ENCODE measurements around the gene TRPM5. TPM values are rescaled to one million over a fixed set of nuclear protein-coding genes. Genes with fewer than 3 reads are reported as not detected.

Gene TRPM5
- total RNA-seq, 1 donor from 2014 or later, result not detected

DNA sequence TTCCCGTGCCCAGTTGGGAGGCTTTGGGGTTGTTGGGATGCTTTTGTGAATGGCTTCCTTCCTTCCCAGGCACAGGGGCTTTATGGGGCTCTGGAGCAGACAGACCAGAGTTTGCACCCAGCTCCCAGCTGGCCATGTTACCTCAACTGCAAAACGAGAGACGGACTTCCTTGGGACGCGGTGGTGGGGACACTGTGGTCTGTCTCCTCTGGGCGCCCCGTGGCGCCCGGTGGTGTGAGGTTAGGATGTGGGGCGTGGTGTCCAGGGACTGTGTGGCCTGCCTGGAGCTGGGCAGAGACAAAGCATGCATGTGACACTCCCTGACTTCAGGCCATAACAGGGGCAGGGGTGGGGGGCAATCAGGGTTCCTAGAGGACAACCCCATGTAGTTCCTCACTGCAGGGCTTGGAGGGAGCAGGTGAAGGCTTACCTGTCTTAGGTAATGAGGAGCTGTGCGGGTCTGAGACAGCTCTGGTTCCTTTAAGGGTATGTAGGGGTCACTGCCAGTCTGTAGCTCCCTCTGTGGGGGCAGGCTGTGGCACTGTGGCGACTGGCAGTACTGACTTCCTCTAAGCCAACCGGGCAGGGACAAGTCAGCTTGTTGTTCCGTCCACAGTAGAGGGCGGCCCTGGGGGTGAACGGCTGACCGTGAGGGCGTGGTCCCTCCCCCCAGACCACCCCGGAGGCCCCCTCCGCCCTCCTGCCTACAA is 14.9 kb upstream of the TRPM5 start:
- Mint-ChIP-seq H3K4me1 (ENCODE audit: low read depth) (no peaks in the 10 kb centered on the region), H3K36me3 (ENCODE audit: low read depth) (no peaks in the 10 kb centered on the region), H3K27ac (no peak overlapping the region), H3K9me3 (no peaks in the 10 kb centered on the region), H3K4me3 (no peak overlapping the region), H3K27me3 (ENCODE audit: insufficient read depth) (peaks cover 2% of the 10 kb centered on the region)
- intact Hi-C loops (cut with micrococcal nuclease), result no loop called here
- no peak for DNase-seq (ENCODE audit: low spot score)

- Mint-ChIP-seq H3K27me3 (ENCODE audit: insufficient read depth) (peaks cover 2% of the 10 kb centered on the region), H3K4me1 (ENCODE audit: low read depth) (no peaks in the 10 kb centered on the region), H3K36me3 (ENCODE audit: low read depth) (no peaks in the 10 kb centered on the region), H3K9me3 (no peaks in the 10 kb centered on the region), H3K4me3 (no peak overlapping the region), H3K27ac (no peak overlapping the region)
- intact Hi-C loops (cut with micrococcal nuclease), result no loop called here
- no peak for DNase-seq (ENCODE audit: low spot score)
Measured at GRCh38 chr11:2458321-2458720, 14.0 kb upstream of the TRPM5 start.

DNA sequence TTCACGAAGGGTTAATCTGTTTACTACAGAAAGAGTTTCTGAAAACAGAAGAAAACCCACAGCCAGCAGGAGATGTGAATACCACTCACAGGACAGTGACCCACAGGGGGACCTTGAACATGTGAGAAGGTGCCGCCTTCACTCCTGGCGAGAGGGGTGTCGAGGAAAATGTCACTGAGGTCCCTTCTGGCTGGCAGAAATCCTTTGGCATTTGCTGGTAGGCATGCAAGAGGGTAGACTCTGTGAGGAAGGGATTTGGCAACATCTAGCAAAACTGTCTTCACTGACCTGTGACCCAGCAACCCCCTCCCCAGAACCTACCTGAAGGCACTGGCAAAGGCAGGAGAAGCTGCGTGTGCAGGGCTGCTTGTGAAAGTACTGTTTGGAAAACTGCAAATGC is 9.1 kb upstream of the TRPM5 start:
- no peaks in the 10 kb centered on the region for H3K9me3 Mint-ChIP-seq
- H3K27me3 Mint-ChIP-seq (ENCODE audit: insufficient read depth), result peaks cover 2% of the 10 kb centered on the region

GRCh38 chr11:2452321-2453012 is 8.2 kb upstream of the TRPM5 start:
- H3K36me3 Mint-ChIP-seq (ENCODE audit: low read depth), result no peaks in the 10 kb centered on the region
- no peaks in the 10 kb centered on the region for H3K9me3 Mint-ChIP-seq
- H3K27ac Mint-ChIP-seq, result no peak overlapping the region
- no peak for DNase-seq (ENCODE audit: low spot score)
- intact Hi-C loops (cut with micrococcal nuclease), result no loop called here
- no peak overlapping the region for H3K4me3 Mint-ChIP-seq
- peaks cover 4% of the 10 kb centered on the region for H3K4me1 Mint-ChIP-seq (ENCODE audit: low read depth)
- H3K27me3 Mint-ChIP-seq (ENCODE audit: insufficient read depth), result peaks cover 2% of the 10 kb centered on the region

More for the DNA sequence above, 9.1 kb upstream of the TRPM5 start:
- intact Hi-C loops (cut with micrococcal nuclease), result no loop called here
- H3K27ac Mint-ChIP-seq, result no peak overlapping the region
- H3K4me1 Mint-ChIP-seq (ENCODE audit: low read depth), result no peaks in the 10 kb centered on the region
- no peak overlapping the region for H3K4me3 Mint-ChIP-seq
- no peak for DNase-seq (ENCODE audit: low spot score)
- no peaks in the 10 kb centered on the region for H3K36me3 Mint-ChIP-seq (ENCODE audit: low read depth)

DNA sequence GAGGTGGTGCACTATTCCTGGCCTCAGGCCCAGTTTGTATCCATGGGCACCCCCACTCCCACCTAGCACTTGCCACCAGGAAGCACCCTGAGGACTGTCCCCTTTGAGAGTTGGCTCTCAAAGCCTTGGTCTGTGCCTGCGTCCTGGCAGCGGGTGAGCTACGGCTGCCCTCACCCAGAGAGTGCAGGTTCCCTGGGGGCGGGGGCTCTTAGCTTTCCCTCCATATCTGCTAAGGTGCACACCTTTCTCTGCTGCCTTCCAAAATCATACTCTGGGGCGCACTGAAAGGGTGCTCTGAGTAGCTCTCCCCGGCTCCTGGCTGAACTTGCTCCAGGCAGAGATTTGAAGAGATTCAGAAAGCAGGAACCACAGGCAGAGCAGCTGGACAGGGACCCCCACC is 7.6 kb upstream of the TRPM5 start:
- intact Hi-C loops (cut with micrococcal nuclease), result no loop called here
- Mint-ChIP-seq H3K27ac (no peak overlapping the region), H3K9me3 (no peaks in the 10 kb centered on the region)

GRCh38 chr11:2451336-2451735 is 7.0 kb upstream of the TRPM5 start:
- H3K27ac Mint-ChIP-seq, result no peak overlapping the region
- intact Hi-C loops (cut with micrococcal nuclease), result no loop called here
- no peak for DNase-seq (ENCODE audit: low spot score)
- peaks cover 11% of the 10 kb centered on the region for H3K4me1 Mint-ChIP-seq (ENCODE audit: low read depth)
- no peak overlapping the region for H3K4me3 Mint-ChIP-seq
- no peaks in the 10 kb centered on the region for H3K9me3 Mint-ChIP-seq
- H3K36me3 Mint-ChIP-seq (ENCODE audit: low read depth), result no peaks in the 10 kb centered on the region
- H3K27me3 Mint-ChIP-seq (ENCODE audit: insufficient read depth), result peaks cover 2% of the 10 kb centered on the region

More for the DNA sequence above, 7.6 kb upstream of the TRPM5 start:
- H3K4me3 Mint-ChIP-seq, result no peak overlapping the region
- no peak for DNase-seq (ENCODE audit: low spot score)
- peaks cover 10% of the 10 kb centered on the region for H3K4me1 Mint-ChIP-seq (ENCODE audit: low read depth)
- H3K36me3 Mint-ChIP-seq (ENCODE audit: low read depth), result no peaks in the 10 kb centered on the region
- peaks cover 2% of the 10 kb centered on the region for H3K27me3 Mint-ChIP-seq (ENCODE audit: insufficient read depth)

- Mint-ChIP-seq H3K4me3 (no peak overlapping the region), H3K27ac (no peak overlapping the region), H3K36me3 (ENCODE audit: low read depth) (no peaks in the 10 kb centered on the region), H3K9me3 (no peaks in the 10 kb centered on the region), H3K4me1 (ENCODE audit: low read depth) (peaks cover 12% of the 10 kb centered on the region), H3K27me3 (ENCODE audit: insufficient read depth) (peaks cover 2% of the 10 kb centered on the region)
- intact Hi-C loops (cut with micrococcal nuclease), result no loop called here
- DNase-seq (ENCODE audit: low spot score), result no peak
Measured at GRCh38 chr11:2450321-2451041, 6.2 kb upstream of the TRPM5 start.

DNA sequence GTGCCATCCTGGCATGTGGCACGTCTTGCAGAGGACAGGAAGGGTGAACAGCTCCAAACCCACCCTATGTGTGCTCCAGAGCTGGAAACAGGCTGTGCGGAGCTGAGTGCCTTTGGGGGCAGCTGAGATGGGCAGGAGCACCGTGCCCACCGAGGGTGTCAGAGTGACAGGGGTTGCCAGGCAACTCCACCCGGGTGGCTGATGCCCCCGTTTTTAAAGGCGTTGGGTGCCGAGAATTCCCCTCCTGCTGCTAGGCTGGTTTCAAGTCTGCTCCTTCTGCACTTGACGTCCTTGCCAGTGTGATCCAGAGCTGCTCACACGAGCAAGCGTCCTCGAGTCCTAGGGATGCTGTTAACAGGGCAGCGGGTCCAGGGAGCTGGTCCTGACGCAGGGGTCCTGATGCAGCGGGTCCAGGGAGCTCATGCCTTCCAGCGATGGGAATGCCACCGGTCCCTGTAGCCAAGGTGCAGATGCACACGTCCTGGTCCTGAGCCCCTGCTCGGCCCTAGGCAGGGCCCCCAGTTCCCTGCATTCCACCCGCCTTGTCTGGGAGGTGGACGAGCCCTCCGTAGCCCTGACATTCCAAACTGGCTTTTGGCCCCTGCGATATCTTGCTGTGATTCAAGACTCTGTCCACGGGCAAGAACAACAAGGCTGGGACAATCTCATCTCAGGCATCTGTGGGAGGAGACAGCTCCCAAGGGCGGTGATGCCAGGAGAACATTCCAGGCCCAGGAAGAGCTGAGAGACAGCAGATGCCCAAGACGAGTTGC is 5.4 kb upstream of the TRPM5 start:
- Mint-ChIP-seq H3K27ac (no peak overlapping the region), H3K4me1 (ENCODE audit: low read depth) (peaks cover 16% of the 10 kb centered on the region), H3K9me3 (no peaks in the 10 kb centered on the region), H3K4me3 (no peak overlapping the region), H3K27me3 (ENCODE audit: insufficient read depth) (peaks cover 2% of the 10 kb centered on the region), H3K36me3 (ENCODE audit: low read depth) (no peaks in the 10 kb centered on the region)
- intact Hi-C loops (cut with micrococcal nuclease), result loop anchor here (10.0 kb wide), 1 partner anchor 1945 kb away; the partner anchor contains the start of gene TRIM21
- no peak for DNase-seq (ENCODE audit: low spot score)

GRCh38 chr11:2448661-2449547 is 4.6 kb upstream of the TRPM5 start:
- H3K9me3 Mint-ChIP-seq, result no peaks in the 10 kb centered on the region
- H3K4me1 Mint-ChIP-seq (ENCODE audit: low read depth), result peaks cover 16% of the 10 kb centered on the region
- H3K27me3 Mint-ChIP-seq (ENCODE audit: insufficient read depth), result no peaks in the 10 kb centered on the region
- no peak for DNase-seq (ENCODE audit: low spot score)
- no peaks in the 10 kb centered on the region for H3K36me3 Mint-ChIP-seq (ENCODE audit: low read depth)
- no peak overlapping the region for H3K27ac Mint-ChIP-seq
- H3K4me3 Mint-ChIP-seq, result peak overlapping the region; percentile 42
- intact Hi-C loops (cut with micrococcal nuclease), result loop anchor here (10.0 kb wide), 1 partner anchor 1946 kb away; the partner anchor contains the start of gene TRIM21

DNA sequence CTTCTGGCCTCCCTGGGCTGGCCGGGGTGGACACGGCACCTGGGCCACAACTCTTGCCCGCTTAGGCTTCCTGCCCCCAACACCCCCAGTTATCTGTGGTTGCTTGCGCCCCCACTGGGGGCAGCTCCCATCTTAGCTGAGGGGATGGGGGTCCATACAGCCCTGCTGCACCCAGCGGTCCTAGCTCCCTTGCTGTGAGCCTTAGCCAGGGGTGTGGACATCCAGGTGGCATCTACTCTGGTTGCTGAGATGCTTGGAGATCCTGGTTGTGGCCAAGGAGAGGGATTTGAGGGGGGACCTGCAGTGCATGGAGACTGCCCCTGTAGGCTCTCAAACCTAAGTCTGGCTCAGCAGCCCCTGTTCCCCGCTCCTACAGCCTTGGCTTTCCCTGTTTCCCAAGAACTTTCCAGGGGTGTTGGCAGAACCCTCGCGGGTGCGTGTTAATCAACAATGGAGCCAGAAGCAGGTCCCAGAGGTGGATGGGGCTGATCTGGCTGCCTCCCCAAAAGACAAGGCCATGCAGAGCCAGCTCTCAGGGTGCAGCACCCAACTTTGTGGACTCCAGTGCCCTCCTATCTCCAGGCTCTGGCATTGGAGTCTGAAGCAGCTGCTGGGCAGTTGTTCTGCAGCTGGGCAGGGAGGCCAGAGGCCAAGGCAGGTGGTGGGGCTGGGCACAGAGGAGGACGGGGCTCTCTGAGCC is 3.8 kb upstream of the TRPM5 start:
- H3K9me3 Mint-ChIP-seq, result no peaks in the 10 kb centered on the region
- DNase-seq (ENCODE audit: low spot score), result no peak
- intact Hi-C loops (cut with micrococcal nuclease), result loop anchor here (10.0 kb wide), 1 partner anchor 1947 kb away; the partner anchor contains the start of gene TRIM21
- H3K4me3 Mint-ChIP-seq, result no peak overlapping the region
- peaks cover 3% of the 10 kb centered on the region for H3K27me3 Mint-ChIP-seq (ENCODE audit: insufficient read depth)
- no peak overlapping the region for H3K27ac Mint-ChIP-seq
- no peaks in the 10 kb centered on the region for H3K36me3 Mint-ChIP-seq (ENCODE audit: low read depth)
- peaks cover 20% of the 10 kb centered on the region for H3K4me1 Mint-ChIP-seq (ENCODE audit: low read depth)

DNA sequence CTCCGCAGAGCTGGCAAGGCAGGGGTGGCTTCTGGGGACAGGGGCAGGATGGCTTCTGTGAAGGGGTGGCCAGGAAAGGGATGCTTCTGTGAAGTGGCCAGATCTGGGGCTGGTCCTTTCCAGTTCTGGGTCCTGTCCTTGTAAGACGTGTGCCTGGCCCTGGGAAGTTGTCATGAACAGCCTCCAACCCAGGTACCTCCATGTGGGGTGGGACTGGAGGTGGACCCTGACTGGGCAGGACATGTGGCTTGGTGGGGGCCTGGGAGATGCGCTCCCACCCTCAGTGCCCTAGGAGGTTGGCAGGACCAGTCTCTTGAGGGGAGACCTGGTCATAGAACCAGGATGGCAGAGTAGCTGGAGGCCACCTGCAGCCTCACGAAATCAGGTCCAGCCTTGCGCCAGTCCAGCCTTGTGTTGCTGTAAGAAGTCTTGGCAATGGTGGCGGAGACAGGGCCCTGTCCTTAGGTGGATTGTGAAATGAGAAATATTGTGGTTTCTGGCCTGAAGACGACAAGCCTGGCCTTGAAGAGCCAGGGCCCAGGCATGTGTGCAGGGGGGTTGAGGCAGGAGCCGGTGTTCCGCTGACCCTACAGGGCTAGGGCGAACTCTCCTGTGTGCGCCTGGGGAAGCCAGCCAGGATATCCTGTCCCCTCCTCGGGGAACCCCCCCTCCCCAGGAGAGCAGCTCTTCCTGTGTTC is 3.1 kb upstream of the TRPM5 start:
- intact Hi-C loops (cut with micrococcal nuclease), result loop anchor here (10.0 kb wide), 1 partner anchor 1947 kb away; the partner anchor contains the start of gene TRIM21
- H3K27ac Mint-ChIP-seq, result peak overlapping the region; percentile 80
- H3K4me3 Mint-ChIP-seq, result peak overlapping the region; percentile 76
- peaks cover 10% of the 10 kb centered on the region for H3K27me3 Mint-ChIP-seq (ENCODE audit: insufficient read depth)
- H3K9me3 Mint-ChIP-seq, result no peaks in the 10 kb centered on the region
- no peak for DNase-seq (ENCODE audit: low spot score)
- H3K4me1 Mint-ChIP-seq (ENCODE audit: low read depth), result peaks cover 27% of the 10 kb centered on the region
- no peaks in the 10 kb centered on the region for H3K36me3 Mint-ChIP-seq (ENCODE audit: low read depth)
